DND-41 (cell line): ENCODE results near the gene MARCHF10.

Experiments
- EZH2 ChIP-seq: IDR thresholded peaks from 3 replicates; pipeline ENCODE4 v1.6.1; 2012; ENCODE audit warnings: borderline replicate concordance, low read depth, mild to moderate bottlenecking, moderate library complexity, low read length, inconsistent platforms; ENCODE audit not compliant: severe bottlenecking
- TF ChIP-seq, protein P1 (sequence below): IDR thresholded peaks from 2 replicates; pipeline ENCODE4 v1.5.1; 2012; ENCODE audit warnings: borderline replicate concordance, low read length, moderate library complexity, mild to moderate bottlenecking; ENCODE audit not compliant: poor library complexity, severe bottlenecking; ENCODE audit errors: extremely low read depth

DNA sequence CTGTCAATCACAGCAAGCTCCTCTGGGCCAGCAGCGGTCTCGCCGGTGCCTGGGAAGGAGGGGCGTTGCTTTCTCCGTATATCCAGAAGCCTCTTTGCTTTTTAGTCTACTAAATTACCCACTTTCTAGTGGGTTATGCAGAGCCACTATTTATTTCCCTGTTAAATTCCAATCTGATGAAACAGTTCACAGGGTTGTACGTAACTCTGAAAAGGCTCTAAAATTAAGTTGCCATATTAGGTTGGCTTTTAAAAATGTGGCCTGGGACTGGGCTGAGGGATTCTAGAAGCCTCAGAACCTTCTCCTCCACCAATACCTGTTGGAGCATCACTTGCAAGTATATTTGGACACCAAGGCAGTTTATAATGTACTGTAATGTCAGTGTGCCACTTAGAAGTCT lies 27.2 kb downstream of the MARCHF10 start:
- TF ChIP-seq, protein P1, sequence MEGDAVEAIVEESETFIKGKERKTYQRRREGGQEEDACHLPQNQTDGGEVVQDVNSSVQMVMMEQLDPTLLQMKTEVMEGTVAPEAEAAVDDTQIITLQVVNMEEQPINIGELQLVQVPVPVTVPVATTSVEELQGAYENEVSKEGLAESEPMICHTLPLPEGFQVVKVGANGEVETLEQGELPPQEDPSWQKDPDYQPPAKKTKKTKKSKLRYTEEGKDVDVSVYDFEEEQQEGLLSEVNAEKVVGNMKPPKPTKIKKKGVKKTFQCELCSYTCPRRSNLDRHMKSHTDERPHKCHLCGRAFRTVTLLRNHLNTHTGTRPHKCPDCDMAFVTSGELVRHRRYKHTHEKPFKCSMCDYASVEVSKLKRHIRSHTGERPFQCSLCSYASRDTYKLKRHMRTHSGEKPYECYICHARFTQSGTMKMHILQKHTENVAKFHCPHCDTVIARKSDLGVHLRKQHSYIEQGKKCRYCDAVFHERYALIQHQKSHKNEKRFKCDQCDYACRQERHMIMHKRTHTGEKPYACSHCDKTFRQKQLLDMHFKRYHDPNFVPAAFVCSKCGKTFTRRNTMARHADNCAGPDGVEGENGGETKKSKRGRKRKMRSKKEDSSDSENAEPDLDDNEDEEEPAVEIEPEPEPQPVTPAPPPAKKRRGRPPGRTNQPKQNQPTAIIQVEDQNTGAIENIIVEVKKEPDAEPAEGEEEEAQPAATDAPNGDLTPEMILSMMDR: no peak
- TF ChIP-seq EZH2: no peak
